SK-N-SH (cell line): ENCODE results near the gene POLD3.

Experiments
- CHD2 ChIP-seq: fragments of 150-350 bp; IDR thresholded peaks from 2 replicates; pipeline ENCODE4 v1.6.1; 2018; ENCODE audit warnings: low read length; ENCODE audit not compliant: partially characterized antibody
- EP300 ChIP-seq, 2 experiments: IDR thresholded peaks; 2 replicates each; pipeline versions ENCODE4 v1.4.0 to v1.6.1; 2012; ENCODE audit warnings: borderline replicate concordance in 1 of 2, low read depth in 1 of 2, low read length in 1 of 2
- EZH2phosphoT487 ChIP-seq: fragments of 200-600 bp; sonication (generic); IDR thresholded peaks from 2 replicates; pipeline ENCODE4 v1.6.1; 2017; ENCODE audit warnings: low read depth, mixed run types, mild to moderate bottlenecking, antibody characterized with exemption, moderate library complexity, borderline replicate concordance
- POLR2AphosphoS5 ChIP-seq: IDR thresholded peaks from 2 replicates; pipeline ENCODE4 v1.6.1; 2012; ENCODE audit warnings: low read depth, low read length
- TAF1 ChIP-seq: IDR thresholded peaks from 2 replicates; pipeline ENCODE4 v1.6.1; 2012; ENCODE audit warnings: low read depth, mild to moderate bottlenecking, low read length, moderate library complexity, borderline replicate concordance
- TCF12 ChIP-seq: IDR thresholded peaks from 2 replicates; pipeline ENCODE4 v1.4.0; 2012
- YY1 ChIP-seq: IDR thresholded peaks from 2 replicates; pipeline ENCODE4 v1.4.0; 2012; ENCODE audit warnings: low read depth, mild to moderate bottlenecking
- TF ChIP-seq, protein P1 (sequence below): fragments of 200-600 bp; sonication (generic); IDR thresholded peaks from 2 replicates; pipeline ENCODE4 v1.6.1; 2017; ENCODE audit warnings: antibody characterized with exemption, mild to moderate bottlenecking, moderate library complexity
- TF ChIP-seq, protein P2 (sequence below): IDR thresholded peaks from 2 replicates; pipeline ENCODE4 v1.6.1; 2012; ENCODE audit warnings: mild to moderate bottlenecking, low read depth, low read length, moderate library complexity
- TF ChIP-seq, protein P3 (sequence below): IDR thresholded peaks from 2 replicates; pipeline ENCODE4 v1.4.0; 2012; ENCODE audit warnings: low read depth
- TF ChIP-seq, protein P4 (sequence below): IDR thresholded peaks from 2 replicates; pipeline ENCODE4; 2012

DNA sequence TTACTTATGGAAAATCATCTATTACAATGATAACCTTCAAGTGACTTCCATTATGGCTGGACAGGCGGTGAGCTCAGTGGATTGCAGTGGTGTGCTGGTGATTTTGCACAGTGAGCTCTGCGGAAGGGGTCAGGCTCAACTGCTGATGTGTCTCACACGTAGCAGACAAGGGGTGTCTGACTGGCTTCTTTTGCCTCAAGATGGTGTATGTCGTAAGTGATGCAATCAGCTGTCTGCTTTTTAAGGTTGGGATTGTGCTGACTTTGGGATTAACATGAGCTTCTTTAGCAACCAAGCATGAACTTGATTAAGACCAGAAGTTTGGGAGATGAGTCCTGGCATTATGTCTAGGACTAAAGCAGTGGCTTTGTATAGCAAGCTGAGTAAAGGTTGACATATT is 49.5 kb downstream of the POLD3 start:
- no peak for TF ChIP-seq EP300 (IDR thresholded peaks at IDR 0.05; ENCODE audit: borderline replicate concordance in 1 of 2, low read depth in 1 of 2, low read length in 1 of 2)
- TF ChIP-seq, protein P1, sequence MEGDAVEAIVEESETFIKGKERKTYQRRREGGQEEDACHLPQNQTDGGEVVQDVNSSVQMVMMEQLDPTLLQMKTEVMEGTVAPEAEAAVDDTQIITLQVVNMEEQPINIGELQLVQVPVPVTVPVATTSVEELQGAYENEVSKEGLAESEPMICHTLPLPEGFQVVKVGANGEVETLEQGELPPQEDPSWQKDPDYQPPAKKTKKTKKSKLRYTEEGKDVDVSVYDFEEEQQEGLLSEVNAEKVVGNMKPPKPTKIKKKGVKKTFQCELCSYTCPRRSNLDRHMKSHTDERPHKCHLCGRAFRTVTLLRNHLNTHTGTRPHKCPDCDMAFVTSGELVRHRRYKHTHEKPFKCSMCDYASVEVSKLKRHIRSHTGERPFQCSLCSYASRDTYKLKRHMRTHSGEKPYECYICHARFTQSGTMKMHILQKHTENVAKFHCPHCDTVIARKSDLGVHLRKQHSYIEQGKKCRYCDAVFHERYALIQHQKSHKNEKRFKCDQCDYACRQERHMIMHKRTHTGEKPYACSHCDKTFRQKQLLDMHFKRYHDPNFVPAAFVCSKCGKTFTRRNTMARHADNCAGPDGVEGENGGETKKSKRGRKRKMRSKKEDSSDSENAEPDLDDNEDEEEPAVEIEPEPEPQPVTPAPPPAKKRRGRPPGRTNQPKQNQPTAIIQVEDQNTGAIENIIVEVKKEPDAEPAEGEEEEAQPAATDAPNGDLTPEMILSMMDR: no peak
- TF ChIP-seq, protein P2, sequence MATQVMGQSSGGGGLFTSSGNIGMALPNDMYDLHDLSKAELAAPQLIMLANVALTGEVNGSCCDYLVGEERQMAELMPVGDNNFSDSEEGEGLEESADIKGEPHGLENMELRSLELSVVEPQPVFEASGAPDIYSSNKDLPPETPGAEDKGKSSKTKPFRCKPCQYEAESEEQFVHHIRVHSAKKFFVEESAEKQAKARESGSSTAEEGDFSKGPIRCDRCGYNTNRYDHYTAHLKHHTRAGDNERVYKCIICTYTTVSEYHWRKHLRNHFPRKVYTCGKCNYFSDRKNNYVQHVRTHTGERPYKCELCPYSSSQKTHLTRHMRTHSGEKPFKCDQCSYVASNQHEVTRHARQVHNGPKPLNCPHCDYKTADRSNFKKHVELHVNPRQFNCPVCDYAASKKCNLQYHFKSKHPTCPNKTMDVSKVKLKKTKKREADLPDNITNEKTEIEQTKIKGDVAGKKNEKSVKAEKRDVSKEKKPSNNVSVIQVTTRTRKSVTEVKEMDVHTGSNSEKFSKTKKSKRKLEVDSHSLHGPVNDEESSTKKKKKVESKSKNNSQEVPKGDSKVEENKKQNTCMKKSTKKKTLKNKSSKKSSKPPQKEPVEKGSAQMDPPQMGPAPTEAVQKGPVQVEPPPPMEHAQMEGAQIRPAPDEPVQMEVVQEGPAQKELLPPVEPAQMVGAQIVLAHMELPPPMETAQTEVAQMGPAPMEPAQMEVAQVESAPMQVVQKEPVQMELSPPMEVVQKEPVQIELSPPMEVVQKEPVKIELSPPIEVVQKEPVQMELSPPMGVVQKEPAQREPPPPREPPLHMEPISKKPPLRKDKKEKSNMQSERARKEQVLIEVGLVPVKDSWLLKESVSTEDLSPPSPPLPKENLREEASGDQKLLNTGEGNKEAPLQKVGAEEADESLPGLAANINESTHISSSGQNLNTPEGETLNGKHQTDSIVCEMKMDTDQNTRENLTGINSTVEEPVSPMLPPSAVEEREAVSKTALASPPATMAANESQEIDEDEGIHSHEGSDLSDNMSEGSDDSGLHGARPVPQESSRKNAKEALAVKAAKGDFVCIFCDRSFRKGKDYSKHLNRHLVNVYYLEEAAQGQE: no peak
- TF ChIP-seq TAF1: no peak
- TF ChIP-seq TCF12: no peak
- no peak for TF ChIP-seq YY1
- no peak for TF ChIP-seq CHD2
- no peak for TF ChIP-seq EZH2phosphoT487
- no peak for TF ChIP-seq POLR2AphosphoS5
- TF ChIP-seq, protein P3, sequence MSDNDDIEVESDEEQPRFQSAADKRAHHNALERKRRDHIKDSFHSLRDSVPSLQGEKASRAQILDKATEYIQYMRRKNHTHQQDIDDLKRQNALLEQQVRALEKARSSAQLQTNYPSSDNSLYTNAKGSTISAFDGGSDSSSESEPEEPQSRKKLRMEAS: no peak
- TF ChIP-seq, protein P4, sequence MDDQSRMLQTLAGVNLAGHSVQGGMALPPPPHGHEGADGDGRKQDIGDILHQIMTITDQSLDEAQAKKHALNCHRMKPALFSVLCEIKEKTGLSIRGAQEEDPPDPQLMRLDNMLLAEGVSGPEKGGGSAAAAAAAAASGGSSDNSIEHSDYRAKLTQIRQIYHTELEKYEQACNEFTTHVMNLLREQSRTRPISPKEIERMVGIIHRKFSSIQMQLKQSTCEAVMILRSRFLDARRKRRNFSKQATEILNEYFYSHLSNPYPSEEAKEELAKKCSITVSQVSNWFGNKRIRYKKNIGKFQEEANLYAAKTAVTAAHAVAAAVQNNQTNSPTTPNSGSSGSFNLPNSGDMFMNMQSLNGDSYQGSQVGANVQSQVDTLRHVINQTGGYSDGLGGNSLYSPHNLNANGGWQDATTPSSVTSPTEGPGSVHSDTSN: no peak
